Panc1 (cell line): Measurements from ENCODE around the gene YWHAG. TPM values are rescaled to one million over a fixed set of nuclear protein-coding genes. Genes with fewer than 3 reads are reported as not detected.
"Not testable (repeated sequence)": the region's sequence is repeated elsewhere in the genome, so short reads cannot be mapped to it uniquely, and the experiment has no call there.

Experiments
- ATAC-seq: fragments of 200-7000 bp; cut with Tn5 transposase; 2 replicates; pipeline ENCODE4 v1.9.1; 2020; ENCODE audit warnings: mild to moderate bottlenecking, moderate library complexity
- BruUV-seq: library from RNA; stranded (reverse); fragments of 400-500 nt; replicated peaks from 2 replicates; lab custom pipeline; 2021; lab: Mats Ljungman, UMichigan
- CTCF ChIA-PET: fragments of 300-600 bp; sonication (Branson Sonifier 250); formaldehyde crosslinking; loops from one replicate; lab custom pipeline; 2022; ENCODE audit warnings: antibody characterized with exemption; lab: Charles Lee
- POLR2A ChIA-PET: fragments of 300-600 bp; sonication (Branson Sonifier 250); formaldehyde crosslinking; loops from one replicate; lab custom pipeline; 2022; ENCODE audit warnings: antibody characterized with exemption; lab: Charles Lee
- DNase-seq: peaks from one replicate; pipeline ENCODE4 v3.0.0-alpha.2; 2010; ENCODE audit warnings: low read depth, low spot score
- H3K27ac ChIP-seq: 2 replicates; pipeline ENCODE4 v1.5.1; 2011; ENCODE audit warnings: mild to moderate bottlenecking, low read length, inconsistent platforms
- H3K27me3 ChIP-seq: fragments of 200-500 bp; sonication (Bioruptor generic); 2 replicates; pipeline ENCODE4 v1.6.0; 2014; ENCODE audit warnings: low read length, inconsistent platforms; ENCODE audit not compliant: control insufficient read depth, insufficient read depth
- H3K36me3 ChIP-seq: fragments of 200-500 bp; sonication (Bioruptor generic); 2 replicates; pipeline ENCODE4 v1.5.1; 2014; ENCODE audit warnings: inconsistent platforms, mild to moderate bottlenecking, low read length, moderate library complexity; ENCODE audit not compliant: control insufficient read depth, insufficient read depth
- H3K4me1 ChIP-seq: 2 replicates; pipeline ENCODE4 v1.5.1; 2011; ENCODE audit warnings: inconsistent platforms, mild to moderate bottlenecking, low read length, moderate library complexity; ENCODE audit not compliant: control insufficient read depth, insufficient read depth
- H3K4me3 ChIP-seq, 2 experiments: 2 replicates each; pipeline ENCODE4 v1.5.1; 2011 to 2012; ENCODE audit warnings: low read depth in 2 of 2, low read length in 2 of 2, mild to moderate bottlenecking in 2 of 2, inconsistent platforms in 1 of 2, moderate library complexity in 1 of 2
- H3K9me3 ChIP-seq: fragments of 200-500 bp; sonication (Bioruptor generic); 2 replicates; pipeline ENCODE4 v1.5.1; 2014; ENCODE audit warnings: low read depth, mild to moderate bottlenecking, inconsistent platforms, low read length, moderate library complexity; ENCODE audit not compliant: control insufficient read depth, insufficient read depth
- CTCF ChIP-seq: fragments of 450-650 bp; IDR thresholded peaks from 2 replicates; pipeline ENCODE4 v1.5.1; 2017; ENCODE audit warnings: mild to moderate bottlenecking
- POLR2AphosphoS5 ChIP-seq: IDR thresholded peaks from 2 replicates; pipeline ENCODE4 v1.6.1; 2012; ENCODE audit warnings: mild to moderate bottlenecking, low read depth, low read length, moderate library complexity
- REST ChIP-seq, 2 experiments: IDR thresholded peaks; 2 replicates each; pipeline ENCODE4 v1.6.1; 2011 to 2012; ENCODE audit warnings: low read depth in 2 of 2, control low read depth in 1 of 2, low read length in 1 of 2, mild to moderate bottlenecking in 1 of 2, moderate library complexity in 1 of 2; ENCODE audit not compliant: insufficient read depth in 1 of 2
- SIN3A ChIP-seq: IDR thresholded peaks from 2 replicates; pipeline ENCODE4 v1.6.1; 2012; ENCODE audit warnings: low read depth, mild to moderate bottlenecking, low read length, moderate library complexity, borderline replicate concordance; ENCODE audit not compliant: insufficient read depth
- TCF7L2 ChIP-seq: IDR thresholded peaks from 2 replicates; pipeline ENCODE4 v1.6.1; 2011; ENCODE audit warnings: mild to moderate bottlenecking, low read depth, low read length, inconsistent platforms
- in situ Hi-C: cut with HindIII; loops from 2 replicates; pipeline ENCODE4 v1.10.0; 2016; ENCODE audit warnings: low sequenced_read_pairs, low pct_unique_long_range_greater_than_20kb
- intact Hi-C: fragments of 100-400 bp; cut with micrococcal nuclease; formaldehyde crosslinking; loops from one replicate; pipeline ENCODE4 v1.10.0; 2022; ENCODE audit not compliant: unreplicated experiment
- total RNA-seq: library from RNA; stranded (reverse); gene quantifications from one replicate; pipeline ENCODE4 v1.2.1, GENCODE V29; 2021; ENCODE audit not compliant: unreplicated experiment

YWHAG gene
- total RNA-seq, 1 experiment from 2014 or later: 210 TPM

GRCh38 chr7:76292213-76292573, 66.6 kb downstream of the YWHAG start:
- in situ Hi-C loops (no loop called here), intact Hi-C loops (no loop called here)
- DNase-seq (no peak), ATAC-seq (peak; percentile 23)
- peak overlapping the region; percentile 96 for H3K27ac ChIP-seq
- POLR2A ChIA-PET: interaction anchor here (0.6 to 0.9 kb wide), 5 partner anchors 11 to 68 kb away, joined by 3 to 20 read pairs (median 4); no protein-coding TSS in a partner anchor
- TSS peak; percentile 90 for BruUV-seq
- no peaks in the 10 kb centered on the region for H3K27me3 ChIP-seq
- H3K4me3 ChIP-seq: peak overlapping the region; percentile 24 to 47
- no peaks in the 10 kb centered on the region for H3K36me3 ChIP-seq
- no peak for TF ChIP-seq TCF7L2
- no peak for TF ChIP-seq POLR2AphosphoS5
- no peak for TF ChIP-seq REST (IDR thresholded peaks at IDR 0.05; ENCODE audit: insufficient read depth in 1 of 2, low read depth in 2 of 2, low read length in 1 of 2)
- TF ChIP-seq CTCF: no peak
- no peak for TF ChIP-seq SIN3A
- no peaks in the 10 kb centered on the region for H3K9me3 ChIP-seq
- CTCF ChIA-PET: interaction anchor here (0.5 to 2.2 kb wide), 6 partner anchors 11 to 125 kb away, joined by 3 to 23 read pairs (median 4); no protein-coding TSS in a partner anchor
- peaks cover 50% of the 10 kb centered on the region for H3K4me1 ChIP-seq

- DNase-seq (peak; percentile 99), ATAC-seq (peak; percentile 90)
- CTCF ChIA-PET: interaction anchor here (0.6 to 2.2 kb wide), 5 partner anchors 9 to 125 kb away, joined by 3 to 23 read pairs (median 4); no protein-coding TSS in a partner anchor
- H3K27ac ChIP-seq: peak overlapping the region; percentile 96
- no peaks in the 10 kb centered on the region for H3K9me3 ChIP-seq
- H3K36me3 ChIP-seq: no peaks in the 10 kb centered on the region
- no peaks in the 10 kb centered on the region for H3K27me3 ChIP-seq
- in situ Hi-C loops (no loop called here), intact Hi-C loops (loop anchor here (1.0 kb wide), 1 partner anchor 23 kb away; no protein-coding TSS in a partner anchor)
- BruUV-seq: no TSS peak
- POLR2A ChIA-PET: interaction anchor here (0.6 to 0.9 kb wide), 4 partner anchors 13 to 68 kb away, joined by 3 to 20 read pairs (median 3); no protein-coding TSS in a partner anchor
- H3K4me3 ChIP-seq: peak overlapping the region; percentile 24 to 47
- peaks cover 54% of the 10 kb centered on the region for H3K4me1 ChIP-seq
- TF ChIP-seq POLR2AphosphoS5 (peak; percentile 60; the same call in 1 of the 2 replicates), SIN3A (no peak), CTCF (peak; percentile 95)
These were observed 67.2 kb downstream of the YWHAG start for GRCh38 chr7:76291351-76292212.

GRCh38 chr7:76290847-76291350, 67.9 kb downstream of the YWHAG start:
- not testable (repeated sequence) for BruUV-seq
- CTCF ChIA-PET: interaction anchor here (0.6 to 2.2 kb wide), 4 partner anchors 8 to 123 kb away, joined by 3 to 23 read pairs (median 4); no protein-coding TSS in a partner anchor
- intact Hi-C loops: loop anchor here (1.0 kb wide), 1 partner anchor 23 kb away; no protein-coding TSS in a partner anchor

More at GRCh38 chr7:76290847-76291350, 67.9 kb downstream of the YWHAG start:
- H3K9me3 ChIP-seq, H3K36me3 ChIP-seq, DNase-seq, H3K27me3 ChIP-seq, POLR2A ChIA-PET, in situ Hi-C loops, H3K4me3 ChIP-seq: not testable (repeated sequence)
- H3K27ac ChIP-seq: peak overlapping the region; percentile 96
- H3K4me1 ChIP-seq: peaks cover 61% of the 10 kb centered on the region
- ATAC-seq: peak; percentile 10
